Measurements from ENCODE around the gene ZNF423. TPM values are rescaled to one million over a fixed set of nuclear protein-coding genes. Genes with fewer than 3 reads are reported as not detected.

ZNF423 gene
- total and polyA plus RNA-seq, 2 of the 13 experiments (the other 11 are each of a cell fraction or from before 2014, with no cell fraction given) = 0.07 to 0.31 TPM

DNA sequence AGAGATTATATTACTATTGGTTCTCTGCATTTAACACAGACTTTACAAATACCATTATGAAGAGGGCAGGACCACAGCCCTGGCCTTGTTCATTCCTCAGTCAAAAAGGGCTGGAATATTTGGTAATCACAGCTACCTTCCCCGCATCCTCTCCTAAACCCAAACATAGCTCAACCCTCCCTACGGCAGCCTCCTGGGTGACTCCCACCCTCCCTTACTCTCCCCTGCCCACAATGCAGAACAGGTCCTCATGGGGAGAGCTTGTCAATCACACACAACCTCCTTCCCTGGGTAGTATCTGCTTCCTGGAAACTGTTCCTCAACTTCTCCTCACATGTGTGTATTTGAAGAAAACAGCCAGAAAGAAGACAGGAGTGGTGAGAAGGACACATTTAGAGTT is 258.1 kb downstream of the ZNF423 start:
- FAIRE-seq = no peak
- Histone ChIP-seq H3K27me3 (ENCODE audit: control insufficient read depth in 1 of 2, insufficient read depth in 2 of 2, low read length in 2 of 2) (peaks cover 2 to 20% of the 10 kb centered on the region in 2 experiments; a peak in 3 of 5 replicates), H4K20me1 (ENCODE audit: insufficient read depth, low read length) (no peaks in the 10 kb centered on the region), H3K4me1 (ENCODE audit: insufficient read depth, low read length) (no peaks in the 10 kb centered on the region), H2AFZ (ENCODE audit: low read length) (no peak overlapping the region), H3K36me3 (replicated peaks in 1 of 2; ENCODE audit: control insufficient read depth in 1 of 2, insufficient read depth in 2 of 2, low read length in 2 of 2) (no peaks in the 10 kb centered on the region), H3K79me2 (ENCODE audit: insufficient read depth, low read length) (no peaks in the 10 kb centered on the region), H3K9me3 (ENCODE audit: low read length) (no peaks in the 10 kb centered on the region), H3K4me2 (ENCODE audit: low read depth, low read length) (no peak overlapping the region), H3K4me3 (replicated peaks in 1 of 3; ENCODE audit: insufficient read depth in 1 of 3, low read depth in 2 of 3, low read length in 3 of 3) (no peak overlapping the region), H3K9ac (ENCODE audit: insufficient read depth, low read depth, low read length) (no peak overlapping the region), H3K27ac (ENCODE audit: extremely low read length, insufficient read depth, low read length) (no peak overlapping the region)
- ATAC-seq = no peak
- no TSS peak for BruUV-seq (replicated peaks)
- no peak for DNase-seq (ENCODE audit: low spot score)
- CTCF ChIA-PET (ENCODE audit: low intra/inter-chr PET ratio, low total read pairs) = no interaction called here
- WGBS (ENCODE audit: low lambda C conversion rate) = 31% methylated on average over 2 of the region's 2 CpGs
- POLR2A ChIA-PET = no interaction called here
- in situ Hi-C loops (cut with HindIII; ENCODE audit: extremely low pct_ligation_motif_present, low pct_unique_long_range_greater_than_20kb) (no loop called here), intact Hi-C loops (cut with micrococcal nuclease; ENCODE audit: unreplicated experiment) (no loop called here)
- TF ChIP-seq ETV5 (CRISPR knock-in tag; IDR thresholded peaks at IDR 0.05; ENCODE audit: borderline replicate concordance) (no peak), PHF8 (CRISPR knock-in tag; IDR thresholded peaks at IDR 0.05) (no peak), HOXA7 (CRISPR knock-in tag; IDR thresholded peaks at IDR 0.05) (no peak), ATF7 (IDR thresholded peaks at IDR 0.05) (no peak), ATF7 (CRISPR knock-in tag; IDR thresholded peaks at IDR 0.05) (no peak), ZNF367 (CRISPR knock-in tag; IDR thresholded peaks at IDR 0.05; ENCODE audit: borderline replicate concordance) (no peak), MLLT10 (CRISPR knock-in tag; IDR thresholded peaks at IDR 0.05) (no peak), ZNF225 (CRISPR knock-in tag; IDR thresholded peaks at IDR 0.05) (no peak), TOE1 (CRISPR knock-in tag; IDR thresholded peaks at IDR 0.05) (no peak), ZKSCAN8 (CRISPR knock-in tag; IDR thresholded peaks at IDR 0.05; ENCODE audit: borderline replicate concordance) (no peak), ZNF776 (CRISPR knock-in tag; IDR thresholded peaks at IDR 0.05) (no peak), SIN3A (IDR thresholded peaks at IDR 0.05; ENCODE audit: borderline replicate concordance, low read depth, low read length) (no peak), ZSCAN20 (CRISPR knock-in tag; IDR thresholded peaks at IDR 0.05; ENCODE audit: borderline replicate concordance) (no peak), BORCS8-MEF2B (CRISPR knock-in tag; IDR thresholded peaks at IDR 0.05) (no peak), ZNF382 (CRISPR knock-in tag; IDR thresholded peaks at IDR 0.05; ENCODE audit: borderline replicate concordance) (no peak), XRCC5 (optimal IDR thresholded peaks at IDR 0.05; ENCODE audit: low read length) (no peak), ZGPAT (CRISPR knock-in tag; IDR thresholded peaks at IDR 0.05) (no peak)
- TF ChIP-seq, protein P1, sequence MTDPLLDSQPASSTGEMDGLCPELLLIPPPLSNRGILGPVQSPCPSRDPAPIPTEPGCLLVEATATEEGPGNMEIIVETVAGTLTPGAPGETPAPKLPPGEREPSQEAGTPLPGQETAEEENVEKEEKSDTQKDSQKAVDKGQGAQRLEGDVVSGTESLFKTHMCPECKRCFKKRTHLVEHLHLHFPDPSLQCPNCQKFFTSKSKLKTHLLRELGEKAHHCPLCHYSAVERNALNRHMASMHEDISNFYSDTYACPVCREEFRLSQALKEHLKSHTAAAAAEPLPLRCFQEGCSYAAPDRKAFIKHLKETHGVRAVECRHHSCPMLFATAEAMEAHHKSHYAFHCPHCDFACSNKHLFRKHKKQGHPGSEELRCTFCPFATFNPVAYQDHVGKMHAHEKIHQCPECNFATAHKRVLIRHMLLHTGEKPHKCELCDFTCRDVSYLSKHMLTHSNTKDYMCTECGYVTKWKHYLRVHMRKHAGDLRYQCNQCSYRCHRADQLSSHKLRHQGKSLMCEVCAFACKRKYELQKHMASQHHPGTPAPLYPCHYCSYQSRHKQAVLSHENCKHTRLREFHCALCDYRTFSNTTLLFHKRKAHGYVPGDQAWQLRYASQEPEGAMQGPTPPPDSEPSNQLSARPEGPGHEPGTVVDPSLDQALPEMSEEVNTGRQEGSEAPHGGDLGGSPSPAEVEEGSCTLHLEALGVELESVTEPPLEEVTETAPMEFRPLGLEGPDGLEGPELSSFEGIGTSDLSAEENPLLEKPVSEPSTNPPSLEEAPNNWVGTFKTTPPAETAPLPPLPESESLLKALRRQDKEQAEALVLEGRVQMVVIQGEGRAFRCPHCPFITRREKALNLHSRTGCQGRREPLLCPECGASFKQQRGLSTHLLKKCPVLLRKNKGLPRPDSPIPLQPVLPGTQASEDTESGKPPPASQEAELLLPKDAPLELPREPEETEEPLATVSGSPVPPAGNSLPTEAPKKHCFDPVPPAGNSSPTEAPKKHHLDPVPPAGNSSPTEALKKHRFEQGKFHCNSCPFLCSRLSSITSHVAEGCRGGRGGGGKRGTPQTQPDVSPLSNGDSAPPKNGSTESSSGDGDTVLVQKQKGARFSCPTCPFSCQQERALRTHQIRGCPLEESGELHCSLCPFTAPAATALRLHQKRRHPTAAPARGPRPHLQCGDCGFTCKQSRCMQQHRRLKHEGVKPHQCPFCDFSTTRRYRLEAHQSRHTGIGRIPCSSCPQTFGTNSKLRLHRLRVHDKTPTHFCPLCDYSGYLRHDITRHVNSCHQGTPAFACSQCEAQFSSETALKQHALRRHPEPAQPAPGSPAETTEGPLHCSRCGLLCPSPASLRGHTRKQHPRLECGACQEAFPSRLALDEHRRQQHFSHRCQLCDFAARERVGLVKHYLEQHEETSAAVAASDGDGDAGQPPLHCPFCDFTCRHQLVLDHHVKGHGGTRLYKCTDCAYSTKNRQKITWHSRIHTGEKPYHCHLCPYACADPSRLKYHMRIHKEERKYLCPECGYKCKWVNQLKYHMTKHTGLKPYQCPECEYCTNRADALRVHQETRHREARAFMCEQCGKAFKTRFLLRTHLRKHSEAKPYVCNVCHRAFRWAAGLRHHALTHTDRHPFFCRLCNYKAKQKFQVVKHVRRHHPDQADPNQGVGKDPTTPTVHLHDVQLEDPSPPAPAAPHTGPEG (CRISPR knock-in tag; IDR thresholded peaks at IDR 0.05) = no peak

All from HepG2 (cell line).